Colonic mucosa (tissue), 4 donors: ENCODE measurements around the gene PRKN. TPM values are rescaled to one million over a fixed set of nuclear protein-coding genes. Genes with fewer than 3 reads are reported as not detected.

Experiments
- DNase-seq: peaks from one replicate; pipeline ENCODE4 v3.0.0-alpha.2; 2020
- H3K27ac ChIP-seq: fragments of 200-600 bp; one replicate; pipeline ENCODE4 v1.8.0; 2021
- H3K27me3 ChIP-seq: fragments of 200-600 bp; one replicate; pipeline ENCODE4 v1.8.0; 2021
- H3K36me3 ChIP-seq: fragments of 200-600 bp; one replicate; pipeline ENCODE4 v1.8.0; 2021
- H3K4me1 ChIP-seq: fragments of 200-600 bp; one replicate; pipeline ENCODE4 v1.8.0; 2021; ENCODE audit warnings: mild to moderate bottlenecking
- H3K4me3 ChIP-seq: fragments of 200-600 bp; one replicate; pipeline ENCODE4 v1.8.0; 2021
- H3K9ac ChIP-seq, 2 donors: one replicate each; pipeline ENCODE4 v1.7.0; 2013; ENCODE audit warnings: control low read depth in 2 of 2, low read depth in 2 of 2, low read length in 2 of 2
- H3K9me3 ChIP-seq: fragments of 200-600 bp; one replicate; pipeline ENCODE4 v1.8.0; 2021
- CTCF ChIP-seq: fragments of 200-600 bp; IDR thresholded peaks from one replicate; pipeline ENCODE4 v1.8.0; 2022; ENCODE audit warnings: antibody characterized with exemption, mild to moderate bottlenecking
- intact Hi-C: fragments of 100-400 bp; cut with DNase I; formaldehyde crosslinking; loops from one replicate; pipeline ENCODE4 v1.14.1; 2022
- total RNA-seq, 2 donors: library from RNA; stranded (reverse); fragmentation: NEBNext Ultra II Directional in 1 of 2; extraction: Animal tissue kit (Norgen Biotek cat#: 25700) in 1 of 2; gene quantifications; one replicate each; pipeline ENCODE4 v1.2.1, GENCODE V29; 2021
- donor health status: healthy.
- donor health status: DM: no; HTN: no; CAD: no.
- donor health status: DM: no; HTN: no; CAD: no.

PRKN gene
- total RNA-seq, 2 donors from 2014 or later = 3.7 to 8.1 TPM

- Histone ChIP-seq H3K4me3 (no peak overlapping the region), H3K9me3 (no peaks in the 10 kb centered on the region), H3K27ac (no peak overlapping the region), H3K4me1 (no peaks in the 10 kb centered on the region), H3K9ac (no peak overlapping the region), H3K36me3 (no peaks in the 10 kb centered on the region), H3K27me3 (no peaks in the 10 kb centered on the region)
- TF ChIP-seq CTCF = no peak
- intact Hi-C loops = no loop called here
- no peak for DNase-seq
These were observed 576.4 kb downstream of the PRKN start for GRCh38 chr6:162151021-162151665.

- no peak for DNase-seq
- H3K9me3 ChIP-seq = no peaks in the 10 kb centered on the region
- H3K36me3 ChIP-seq = no peaks in the 10 kb centered on the region
- H3K9ac ChIP-seq = no peak overlapping the region
- TF ChIP-seq CTCF = no peak
- H3K27ac ChIP-seq = no peak overlapping the region
- intact Hi-C loops = no loop called here
- no peaks in the 10 kb centered on the region for H3K27me3 ChIP-seq
- no peak overlapping the region for H3K4me3 ChIP-seq
- no peaks in the 10 kb centered on the region for H3K4me1 ChIP-seq
These were observed 577.3 kb downstream of the PRKN start for GRCh38 chr6:162150295-162150694.

GRCh38 chr6:162149786-162150185, 577.8 kb downstream of the PRKN start:
- Histone ChIP-seq H3K27me3 (no peaks in the 10 kb centered on the region), H3K4me1 (no peaks in the 10 kb centered on the region), H3K36me3 (no peaks in the 10 kb centered on the region), H3K27ac (no peak overlapping the region), H3K4me3 (no peak overlapping the region), H3K9ac (no peak overlapping the region), H3K9me3 (no peaks in the 10 kb centered on the region)
- no peak for DNase-seq
- no peak for TF ChIP-seq CTCF
- intact Hi-C loops = no loop called here

GRCh38 chr6:162147805-162148204, 579.8 kb downstream of the PRKN start:
- Histone ChIP-seq H3K36me3 (no peaks in the 10 kb centered on the region), H3K4me3 (no peak overlapping the region), H3K9ac (no peak overlapping the region), H3K27me3 (no peaks in the 10 kb centered on the region), H3K4me1 (no peaks in the 10 kb centered on the region), H3K9me3 (no peaks in the 10 kb centered on the region), H3K27ac (no peak overlapping the region)
- no peak for TF ChIP-seq CTCF
- intact Hi-C loops = no loop called here
- DNase-seq = no peak

- Histone ChIP-seq H3K4me3 (no peak overlapping the region), H3K36me3 (no peaks in the 10 kb centered on the region), H3K9ac (no peak overlapping the region), H3K27me3 (no peaks in the 10 kb centered on the region), H3K27ac (no peak overlapping the region), H3K4me1 (no peaks in the 10 kb centered on the region), H3K9me3 (no peaks in the 10 kb centered on the region)
- TF ChIP-seq CTCF = no peak
- no peak for DNase-seq
- intact Hi-C loops = no loop called here
These were observed 580.3 kb downstream of the PRKN start for GRCh38 chr6:162147281-162147680.
